Measurements from ENCODE around the gene RPL3.

The RPL3 gene

GRCh38 chr22:39297490-39298240, 21.8 kb downstream of the RPL3 start:
- no peak for DNase-seq

GRCh38 chr22:39296981-39297489, 22.4 kb downstream of the RPL3 start:
- no peak for DNase-seq

- DNase-seq, result no peak
Measured at GRCh38 chr22:39296535-39296934, 22.9 kb downstream of the RPL3 start.

GRCh38 chr22:39294571-39295468, 24.6 kb downstream of the RPL3 start:
- DNase-seq, result no peak

GRCh38 chr22:39293766-39294368, 25.6 kb downstream of the RPL3 start:
- DNase-seq, result no peak

- DNase-seq, result no peak
Measured at GRCh38 chr22:39292561-39293074, 26.8 kb downstream of the RPL3 start.

GRCh38 chr22:39292031-39292462, 27.4 kb downstream of the RPL3 start:
- no peak for DNase-seq

GRCh38 chr22:39291523-39291922, 27.9 kb downstream of the RPL3 start:
- DNase-seq, result no peak

- DNase-seq, result no peak
Measured at GRCh38 chr22:39290724-39291161, 28.7 kb downstream of the RPL3 start.

- DNase-seq, result no peak
Measured at GRCh38 chr22:39289975-39290720, 29.3 kb downstream of the RPL3 start.

GRCh38 chr22:39289533-39289932, 29.9 kb downstream of the RPL3 start:
- no peak for DNase-seq

- no peak for DNase-seq
Measured at GRCh38 chr22:39288135-39288898, 31.1 kb downstream of the RPL3 start.

GRCh38 chr22:39287076-39287725, 32.2 kb downstream of the RPL3 start:
- no peak for DNase-seq

GRCh38 chr22:39284983-39285382, 34.4 kb downstream of the RPL3 start:
- DNase-seq, result no peak

- no peak for DNase-seq
Measured at GRCh38 chr22:39284142-39284980, 35.1 kb downstream of the RPL3 start.

- no peak for DNase-seq
Measured at GRCh38 chr22:39283322-39284141, 35.9 kb downstream of the RPL3 start.

- no peak for DNase-seq
Measured at GRCh38 chr22:39282645-39283321, 36.6 kb downstream of the RPL3 start.

- no peak for DNase-seq
Measured at GRCh38 chr22:39281126-39281525, 38.3 kb downstream of the RPL3 start.
